GM23248 (cell line): Measurements from ENCODE around the gene MIAT.

Experiments used
- EZH2 ChIP-seq: fragments of 200-600 bp; sonication (generic); IDR thresholded peaks from 2 replicates; pipeline ENCODE4 v1.6.1; 2018; ENCODE audit warnings: antibody characterized with exemption, mild to moderate bottlenecking; ENCODE audit not compliant: insufficient read depth, poor library complexity, severe bottlenecking
- EZH2phosphoT487 ChIP-seq: fragments of 200-600 bp; sonication (generic); IDR thresholded peaks from 2 replicates; pipeline ENCODE4 v1.6.1; 2018; ENCODE audit warnings: antibody characterized with exemption, moderate library complexity, mild to moderate bottlenecking, low read depth; ENCODE audit not compliant: insufficient read depth

DNA sequence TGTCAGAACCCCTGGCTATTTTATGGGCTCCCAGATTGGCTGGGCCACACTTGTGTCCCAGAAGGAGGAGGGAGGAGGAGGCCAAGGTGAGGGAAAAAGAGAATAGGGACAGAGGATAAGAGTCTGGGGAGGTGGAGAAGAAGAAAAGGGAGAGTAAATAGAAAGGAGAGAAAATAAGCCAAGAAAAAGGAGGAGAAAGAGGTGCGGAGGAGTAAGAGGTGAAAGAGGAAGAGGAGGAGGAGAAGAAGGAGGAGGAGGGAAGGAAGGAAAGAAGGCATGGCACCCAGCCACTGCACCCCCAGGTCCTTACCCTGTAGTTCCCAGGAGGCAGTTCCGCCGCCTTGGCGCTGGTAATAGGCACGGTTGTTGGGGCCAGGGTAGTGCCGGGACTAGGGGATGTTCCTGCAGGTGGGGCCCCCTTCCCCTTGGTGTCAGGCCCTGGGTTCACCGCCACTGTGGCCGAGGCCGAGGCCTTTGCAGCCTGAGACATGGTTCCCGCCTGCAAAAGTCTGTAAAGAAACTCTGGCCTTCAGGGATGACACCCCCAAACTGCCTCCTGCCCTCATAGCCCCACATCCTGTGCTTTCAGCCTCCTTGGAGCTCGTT, 41.5 kb upstream of the MIAT start:
- no peak for TF ChIP-seq EZH2
- no peak for TF ChIP-seq EZH2phosphoT487
